Kidney capillary endothelial cell (primary cell): ENCODE measurements around the gene RAB3GAP2.
"Not testable (repeated sequence)": the region's sequence is repeated elsewhere in the genome, so short reads cannot be mapped to it uniquely, and the experiment has no call there.

Source experiments
- DNase-seq: peaks from one replicate; pipeline ENCODE4 v3.0.0-alpha.2; 2018; ENCODE audit warnings: low spot score

Gene RAB3GAP2

GRCh38 chr1:220272047-220272840 lies at the start of gene RAB3GAP2:
TSS of gene RAB3GAP2 (minus strand) at chr1:220272453. CDS start at chr1:220272337, 116 bp downstream.
- peak; percentile 91 for DNase-seq

- no peak for DNase-seq
Measured at GRCh38 chr1:220321758-220322157, 49.5 kb upstream of the RAB3GAP2 start.

GRCh38 chr1:220320709-220321108 lies 48.5 kb upstream of the RAB3GAP2 start:
- DNase-seq = no peak

- DNase-seq = no peak
Measured at GRCh38 chr1:220318673-220319072, 46.4 kb upstream of the RAB3GAP2 start.

GRCh38 chr1:220317161-220317560 lies 44.9 kb upstream of the RAB3GAP2 start:
- no peak for DNase-seq

GRCh38 chr1:220316305-220316704 lies 44.1 kb upstream of the RAB3GAP2 start:
- no peak for DNase-seq

GRCh38 chr1:220315070-220315839 lies 43.0 kb upstream of the RAB3GAP2 start:
- no peak for DNase-seq

GRCh38 chr1:220313576-220313975 lies 41.3 kb upstream of the RAB3GAP2 start:
- no peak for DNase-seq

GRCh38 chr1:220310147-220310546 lies 37.9 kb upstream of the RAB3GAP2 start:
- DNase-seq = not testable (repeated sequence)

GRCh38 chr1:220307607-220308006 lies 35.4 kb upstream of the RAB3GAP2 start:
- no peak for DNase-seq

GRCh38 chr1:220306339-220306738 lies 34.1 kb upstream of the RAB3GAP2 start:
- DNase-seq = no peak

GRCh38 chr1:220303871-220304270 lies 31.6 kb upstream of the RAB3GAP2 start:
- DNase-seq = no peak

- DNase-seq = no peak
Measured at GRCh38 chr1:220301630-220302029, 29.4 kb upstream of the RAB3GAP2 start.

- DNase-seq = peak; percentile 86
Measured at GRCh38 chr1:220300442-220301121, 28.3 kb upstream of the RAB3GAP2 start.

GRCh38 chr1:220299337-220299736 lies 27.1 kb upstream of the RAB3GAP2 start:
- DNase-seq = no peak

GRCh38 chr1:220298470-220299205 lies 26.4 kb upstream of the RAB3GAP2 start:
- no peak for DNase-seq

- DNase-seq = no peak
Measured at GRCh38 chr1:220296981-220297380, 24.7 kb upstream of the RAB3GAP2 start.

- DNase-seq = no peak
Measured at GRCh38 chr1:220294846-220295301, 22.6 kb upstream of the RAB3GAP2 start.

GRCh38 chr1:220291580-220291979 lies 19.3 kb upstream of the RAB3GAP2 start:
- DNase-seq = no peak

GRCh38 chr1:220290140-220290761 lies 18.0 kb upstream of the RAB3GAP2 start:
- no peak for DNase-seq

- DNase-seq = no peak
Measured at GRCh38 chr1:220287129-220287528, 14.9 kb upstream of the RAB3GAP2 start.
